Coronary artery (tissue), 2 donors: Measurements from ENCODE around the gene EDC4.
A peak's percentile ranks its signal among the peaks of the same experiment; 100 is the strongest.

ENCODE experiments used
- DNase-seq: peaks from one replicate; pipeline ENCODE4 v3.0.0-alpha.2; 2017; ENCODE audit warnings: low spot score
- H3K27ac ChIP-seq, 2 donors: fragments of 200-600 bp; sonication (generic); one replicate each; pipeline ENCODE4 v1.5.1; 2016 to 2019
- H3K4me3 ChIP-seq: fragments of 200-600 bp; sonication (generic); 2 replicates; pipeline ENCODE4 v1.5.1; 2016; ENCODE audit warnings: mild to moderate bottlenecking, moderate library complexity
- TF ChIP-seq, protein P1 (sequence below): fragments of 200-600 bp; sonication (generic); IDR thresholded peaks from one replicate; pipeline ENCODE4 v1.5.1; 2019; ENCODE audit warnings: antibody characterized with exemption

The EDC4 gene

DNA sequence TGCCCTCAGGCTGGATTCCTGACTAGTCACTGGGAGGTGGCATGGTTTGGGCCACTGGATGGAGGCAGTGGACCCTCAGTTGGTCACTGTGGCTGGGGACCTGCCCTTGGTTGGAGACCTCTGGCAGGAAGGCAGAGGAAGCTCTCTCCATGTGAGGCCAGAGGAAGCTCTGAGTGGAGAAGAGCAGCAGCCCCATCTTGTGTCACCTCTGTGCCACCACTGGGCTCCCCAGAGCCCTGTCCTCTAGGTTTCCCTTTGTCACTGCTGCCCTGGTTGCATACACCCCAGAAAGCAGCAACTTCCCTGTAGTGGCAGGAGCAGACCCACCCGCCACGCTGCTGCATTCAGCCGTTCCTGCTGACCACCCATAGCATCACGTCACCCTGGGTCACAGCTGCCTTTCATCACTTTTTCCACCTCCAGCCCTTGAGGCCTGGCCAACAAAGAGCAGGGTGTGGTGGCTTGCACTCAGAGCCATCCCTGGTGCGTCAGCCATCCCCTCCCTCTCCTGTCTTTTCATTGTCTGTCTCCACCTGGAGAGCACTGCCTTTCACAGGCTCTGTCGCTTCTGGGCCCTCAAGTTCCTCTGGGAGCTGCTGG is 46.9 kb downstream of the EDC4 start:
- TF ChIP-seq, protein P1, sequence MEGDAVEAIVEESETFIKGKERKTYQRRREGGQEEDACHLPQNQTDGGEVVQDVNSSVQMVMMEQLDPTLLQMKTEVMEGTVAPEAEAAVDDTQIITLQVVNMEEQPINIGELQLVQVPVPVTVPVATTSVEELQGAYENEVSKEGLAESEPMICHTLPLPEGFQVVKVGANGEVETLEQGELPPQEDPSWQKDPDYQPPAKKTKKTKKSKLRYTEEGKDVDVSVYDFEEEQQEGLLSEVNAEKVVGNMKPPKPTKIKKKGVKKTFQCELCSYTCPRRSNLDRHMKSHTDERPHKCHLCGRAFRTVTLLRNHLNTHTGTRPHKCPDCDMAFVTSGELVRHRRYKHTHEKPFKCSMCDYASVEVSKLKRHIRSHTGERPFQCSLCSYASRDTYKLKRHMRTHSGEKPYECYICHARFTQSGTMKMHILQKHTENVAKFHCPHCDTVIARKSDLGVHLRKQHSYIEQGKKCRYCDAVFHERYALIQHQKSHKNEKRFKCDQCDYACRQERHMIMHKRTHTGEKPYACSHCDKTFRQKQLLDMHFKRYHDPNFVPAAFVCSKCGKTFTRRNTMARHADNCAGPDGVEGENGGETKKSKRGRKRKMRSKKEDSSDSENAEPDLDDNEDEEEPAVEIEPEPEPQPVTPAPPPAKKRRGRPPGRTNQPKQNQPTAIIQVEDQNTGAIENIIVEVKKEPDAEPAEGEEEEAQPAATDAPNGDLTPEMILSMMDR: no peak
- no peak overlapping the region for H3K4me3 ChIP-seq
- no peak overlapping the region for H3K27ac ChIP-seq
- no peak for DNase-seq

DNA sequence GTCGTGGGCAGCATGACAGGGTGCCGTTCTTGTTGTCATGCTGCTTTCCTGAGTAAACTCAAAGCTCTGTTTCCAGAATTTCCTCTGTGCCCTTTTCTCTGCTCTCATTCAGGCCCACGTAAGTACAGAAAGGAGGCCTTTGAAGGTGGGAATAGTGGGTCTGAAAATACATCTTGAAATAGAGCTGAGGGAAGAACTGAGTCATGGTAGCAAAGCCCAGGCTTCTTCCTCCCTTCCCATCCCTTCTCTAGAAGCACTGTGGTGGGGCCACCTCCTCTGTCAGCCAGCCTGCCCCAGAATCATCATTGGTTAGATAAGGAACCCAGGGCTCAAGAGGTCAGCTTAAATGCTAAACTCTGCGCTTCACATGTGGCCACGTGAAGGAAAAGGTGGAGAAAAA is 49.4 kb downstream of the EDC4 start:
- TF ChIP-seq, protein P1: no peak
- Histone ChIP-seq H3K4me3 (no peak overlapping the region), H3K27ac (no peak overlapping the region)
- DNase-seq: no peak

DNA sequence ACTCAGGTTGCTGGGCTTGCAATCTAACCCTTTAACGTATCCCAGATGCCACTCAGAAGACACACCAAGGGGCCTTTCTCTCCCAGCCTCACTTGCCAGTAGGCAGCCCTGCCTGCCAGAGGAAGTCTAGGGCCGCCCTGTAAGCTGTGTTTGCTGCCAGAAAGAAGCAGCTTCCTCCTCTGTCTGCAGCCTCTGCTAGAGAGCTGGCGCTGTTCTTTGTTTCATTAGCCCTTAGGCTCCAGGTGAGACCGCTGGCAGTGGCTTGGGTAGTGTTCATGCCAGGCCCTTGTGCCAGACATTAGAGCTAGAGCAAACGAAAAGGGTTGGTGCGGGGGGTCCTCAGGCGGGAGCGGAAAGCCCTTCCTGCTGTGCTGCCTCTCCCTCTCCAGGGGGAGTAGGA is 49.9 kb downstream of the EDC4 start:
- TF ChIP-seq, protein P1: no peak
- DNase-seq: no peak
- no peak overlapping the region for H3K27ac ChIP-seq
- H3K4me3 ChIP-seq: no peak overlapping the region

DNA sequence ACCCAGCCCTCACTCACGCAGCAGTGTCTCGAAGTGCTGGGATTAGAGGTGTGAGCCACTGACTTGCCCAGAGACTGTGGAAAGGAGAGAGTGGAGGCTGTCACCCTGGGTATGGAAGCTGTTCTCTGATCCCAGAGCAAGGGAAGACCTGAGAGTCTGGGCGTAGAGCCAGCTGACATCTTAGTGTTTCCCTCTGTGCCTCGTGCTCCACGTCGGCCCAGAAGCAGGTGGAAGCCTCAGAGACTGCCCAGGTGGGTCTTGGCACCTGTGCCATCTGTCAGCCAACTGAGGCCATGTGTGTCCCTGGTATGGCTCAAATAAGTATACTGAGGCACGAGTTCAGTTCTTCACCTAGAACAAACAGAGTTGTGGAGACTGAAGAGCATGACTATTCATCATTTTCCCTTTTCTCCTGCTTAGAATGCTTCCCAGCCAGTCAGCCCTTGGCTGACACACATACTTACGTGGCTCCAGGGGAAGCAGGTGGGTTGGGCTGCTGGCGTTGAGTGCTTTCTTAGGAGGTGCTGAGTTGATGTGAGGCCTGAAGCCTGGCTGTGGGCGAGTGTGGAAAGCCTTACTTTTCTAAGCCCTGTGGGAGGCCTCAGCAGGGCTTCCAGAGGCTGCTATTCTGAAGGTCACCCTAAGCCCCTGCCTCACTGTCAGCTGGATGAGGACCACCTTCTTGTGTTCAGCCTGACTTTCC is 50.7 kb downstream of the EDC4 start:
- TF ChIP-seq, protein P1: no peak
- H3K4me3 ChIP-seq: no peak overlapping the region
- no peak overlapping the region for H3K27ac ChIP-seq
- DNase-seq: no peak

DNA sequence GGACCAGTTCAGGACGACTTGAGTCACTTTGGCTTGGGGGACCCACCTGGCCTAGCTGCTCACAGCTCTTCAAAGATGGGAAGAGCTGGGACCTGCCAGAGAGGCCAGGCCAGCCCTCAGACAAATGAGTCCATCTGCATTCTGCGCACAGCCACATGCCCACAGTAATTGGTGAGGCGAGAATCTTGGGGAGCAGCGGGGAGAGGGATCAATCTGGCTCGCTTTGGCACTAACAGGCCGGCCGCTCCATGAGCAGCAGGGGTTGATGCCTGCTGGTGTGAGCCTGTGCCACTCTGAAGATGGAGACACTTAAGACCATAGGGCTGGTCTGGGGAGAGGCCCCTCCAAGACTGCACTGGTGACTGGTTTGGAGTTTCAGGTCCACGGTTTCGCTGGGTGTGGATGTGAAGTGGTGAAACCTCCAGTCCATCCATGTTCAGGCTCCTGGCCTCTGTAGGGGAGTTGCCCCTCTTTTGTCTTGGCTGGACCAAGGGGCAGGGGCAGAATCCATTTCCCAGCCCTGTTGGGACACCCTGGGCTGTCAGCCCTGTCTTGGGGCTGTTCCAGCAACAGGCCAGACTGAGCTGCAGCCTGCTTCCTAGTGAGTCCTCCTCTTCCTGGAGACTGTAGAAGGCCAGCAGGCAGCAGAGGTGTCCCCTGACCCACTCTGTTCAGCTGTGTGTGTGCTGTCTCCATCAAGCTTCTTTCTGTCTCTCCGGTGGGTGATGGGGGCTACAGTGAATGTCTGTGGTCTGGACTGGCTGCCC is 51.5 kb downstream of the EDC4 start:
- no peak for DNase-seq
- no peak overlapping the region for H3K4me3 ChIP-seq
- TF ChIP-seq, protein P1: no peak
- no peak overlapping the region for H3K27ac ChIP-seq

DNA sequence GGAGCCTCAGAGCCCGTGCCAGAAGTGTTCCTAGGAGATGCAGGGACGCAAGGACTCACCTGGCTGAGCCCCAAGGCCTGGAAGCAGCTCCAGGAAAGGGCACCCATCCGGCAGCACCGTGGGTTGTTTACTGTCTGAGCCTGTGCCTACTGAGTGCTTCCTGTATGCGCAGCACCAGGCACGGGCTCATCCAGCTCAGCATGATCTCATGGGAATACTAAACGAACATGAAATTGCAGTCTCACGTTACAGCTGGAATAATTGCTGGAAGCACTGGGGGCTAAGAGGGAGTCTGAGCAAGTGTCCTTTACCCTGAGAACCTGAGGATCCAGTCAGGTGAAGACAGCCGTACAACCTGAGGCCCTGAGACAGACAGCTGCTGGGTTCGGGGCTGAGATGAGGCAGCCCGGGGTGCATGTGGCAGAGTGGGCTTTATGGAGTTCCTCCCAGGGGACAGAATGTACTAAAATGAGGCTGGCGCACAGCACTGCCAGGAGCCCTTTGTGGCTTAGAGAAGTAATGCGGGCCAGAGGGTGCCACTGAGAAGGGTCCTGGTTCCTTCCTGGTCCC is 53.4 kb downstream of the EDC4 start:
- Histone ChIP-seq H3K27ac (peak overlapping the region; percentile 62 to 76), H3K4me3 (peak overlapping the region; percentile 16)
- TF ChIP-seq, protein P1: peak; percentile 13
- DNase-seq: no peak
